Fibroblast of peridontal ligament (primary cell): ENCODE measurements around the gene CCM2L.

ENCODE experiments used
- DNase-seq: peaks from one replicate; pipeline ENCODE4 v3.0.0-alpha.2; 2010; ENCODE audit errors: extremely low read depth

Gene CCM2L

GRCh38 chr20:32010101-32010500, at the start of gene CCM2L:
CCM2L (plus strand) TSS chr20:32010438; CDS start chr20:32010455, 17 bp downstream.
- no peak for DNase-seq

- no peak for DNase-seq
Observed at GRCh38 chr20:31962761-31963160, 47.5 kb upstream of the CCM2L start.

GRCh38 chr20:31963889-31964288, 46.3 kb upstream of the CCM2L start:
- no peak for DNase-seq

- no peak for DNase-seq
Observed at GRCh38 chr20:31966991-31967655, 43.1 kb upstream of the CCM2L start.

- DNase-seq = no peak
Observed at GRCh38 chr20:31967830-31968249, 42.4 kb upstream of the CCM2L start, which contains the start of gene XKR7. XKR7 (plus strand) TSS chr20:31968151; CDS start chr20:31968176, 25 bp downstream.

- peak; percentile 47 for DNase-seq
Observed at GRCh38 chr20:31968291-31969126, 41.7 kb upstream of the CCM2L start.

GRCh38 chr20:31969991-31970390, 40.2 kb upstream of the CCM2L start:
- DNase-seq = no peak

- no peak for DNase-seq
Observed at GRCh38 chr20:31972471-31973021, 37.7 kb upstream of the CCM2L start.

DNA sequence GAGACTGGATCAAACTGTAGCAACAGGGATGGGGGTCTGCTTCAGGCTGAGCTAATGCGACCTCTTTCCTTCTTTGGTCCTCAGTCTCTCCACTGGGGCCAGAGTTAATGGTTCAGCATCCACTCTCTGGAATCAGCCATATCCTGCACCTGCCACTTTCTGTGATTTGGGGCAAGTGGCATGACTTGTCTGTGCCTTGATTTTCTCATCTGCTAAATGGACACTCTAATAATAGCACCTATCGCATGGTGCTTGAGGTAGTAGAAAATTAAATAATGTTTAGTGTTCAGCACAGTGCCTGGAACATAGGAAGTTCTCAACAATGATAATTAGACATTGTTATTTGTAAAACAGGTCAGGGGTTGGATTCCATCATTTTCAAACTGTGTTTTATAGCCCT, 35.9 kb upstream of the CCM2L start:
- DNase-seq = no peak

GRCh38 chr20:31974951-31975487, 35.2 kb upstream of the CCM2L start:
- no peak for DNase-seq

DNA sequence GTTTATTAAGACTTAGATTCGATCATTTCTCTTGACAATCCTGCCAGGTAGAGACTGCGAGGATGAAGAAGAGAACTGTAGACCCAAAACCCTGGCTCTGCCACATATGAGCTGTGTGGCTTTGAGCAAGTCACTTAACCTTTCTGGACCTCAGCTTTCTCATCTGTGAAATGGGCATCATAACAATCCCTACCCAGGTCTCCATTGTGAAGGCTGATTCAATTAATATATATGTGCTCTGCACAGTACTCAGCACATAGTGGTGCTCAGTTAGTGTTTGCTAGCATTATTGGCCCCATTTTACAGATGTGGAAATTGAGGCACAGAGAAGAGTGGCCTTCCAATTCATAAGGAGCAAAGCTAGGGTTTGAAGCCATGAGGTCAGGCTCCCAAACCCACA, 34.4 kb upstream of the CCM2L start:
- no peak for DNase-seq

DNA sequence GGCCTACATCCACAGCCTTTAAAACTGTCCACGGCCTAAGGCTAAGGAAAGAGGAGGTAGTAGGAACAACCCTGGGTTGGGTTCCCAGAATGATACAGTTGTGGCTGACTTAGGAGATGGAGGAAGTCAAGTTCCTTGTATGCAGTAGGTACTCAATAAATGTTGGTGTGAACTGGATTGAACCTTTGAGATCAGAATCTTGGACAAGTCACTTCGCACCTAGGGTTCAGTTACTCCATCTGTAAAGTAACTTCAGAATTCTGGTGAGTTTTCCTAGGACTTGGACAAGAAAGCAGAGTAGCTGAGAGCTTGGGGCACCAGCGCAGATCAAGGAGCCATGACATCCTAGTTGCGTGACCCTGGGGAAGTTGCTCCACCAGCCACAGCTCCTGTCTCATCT, 33.2 kb upstream of the CCM2L start:
- DNase-seq = no peak

- DNase-seq = no peak
Observed at GRCh38 chr20:31979713-31980426, 30.4 kb upstream of the CCM2L start.

- DNase-seq = no peak
Observed at GRCh38 chr20:31981784-31982183, 28.5 kb upstream of the CCM2L start.

GRCh38 chr20:31984981-31985471, 25.2 kb upstream of the CCM2L start:
- DNase-seq = no peak

GRCh38 chr20:31987744-31988143, 22.5 kb upstream of the CCM2L start:
- DNase-seq = no peak

DNA sequence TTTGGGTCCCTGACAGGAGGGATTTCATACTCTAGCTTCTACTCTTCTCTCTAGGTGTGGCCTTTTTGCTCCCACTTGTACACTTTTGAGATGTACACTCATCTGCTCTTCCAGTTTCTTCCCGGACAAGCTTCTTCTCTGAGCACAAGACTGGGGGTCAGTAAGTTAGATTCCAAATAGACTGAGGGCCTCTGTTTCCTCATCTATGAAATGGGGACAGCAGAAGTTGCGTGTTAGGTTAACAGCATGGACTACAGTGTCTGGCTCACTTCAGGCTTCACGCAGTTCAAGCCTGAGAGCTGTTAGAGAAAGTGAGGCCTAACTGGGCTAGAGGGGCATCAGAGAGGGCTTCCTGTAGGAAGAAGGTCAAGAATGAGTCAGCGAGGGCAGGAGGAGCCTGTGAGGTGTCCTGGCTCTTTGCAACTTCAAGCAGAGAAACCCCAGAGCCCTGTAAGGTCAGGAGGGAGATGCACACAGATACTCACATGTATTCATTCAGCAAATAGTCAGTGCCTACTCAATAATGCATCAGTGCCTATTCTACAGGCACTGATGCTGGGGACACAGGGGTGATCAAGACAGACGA, 21.7 kb upstream of the CCM2L start:
- DNase-seq = no peak

GRCh38 chr20:31989030-31989645, 21.1 kb upstream of the CCM2L start:
- no peak for DNase-seq

DNA sequence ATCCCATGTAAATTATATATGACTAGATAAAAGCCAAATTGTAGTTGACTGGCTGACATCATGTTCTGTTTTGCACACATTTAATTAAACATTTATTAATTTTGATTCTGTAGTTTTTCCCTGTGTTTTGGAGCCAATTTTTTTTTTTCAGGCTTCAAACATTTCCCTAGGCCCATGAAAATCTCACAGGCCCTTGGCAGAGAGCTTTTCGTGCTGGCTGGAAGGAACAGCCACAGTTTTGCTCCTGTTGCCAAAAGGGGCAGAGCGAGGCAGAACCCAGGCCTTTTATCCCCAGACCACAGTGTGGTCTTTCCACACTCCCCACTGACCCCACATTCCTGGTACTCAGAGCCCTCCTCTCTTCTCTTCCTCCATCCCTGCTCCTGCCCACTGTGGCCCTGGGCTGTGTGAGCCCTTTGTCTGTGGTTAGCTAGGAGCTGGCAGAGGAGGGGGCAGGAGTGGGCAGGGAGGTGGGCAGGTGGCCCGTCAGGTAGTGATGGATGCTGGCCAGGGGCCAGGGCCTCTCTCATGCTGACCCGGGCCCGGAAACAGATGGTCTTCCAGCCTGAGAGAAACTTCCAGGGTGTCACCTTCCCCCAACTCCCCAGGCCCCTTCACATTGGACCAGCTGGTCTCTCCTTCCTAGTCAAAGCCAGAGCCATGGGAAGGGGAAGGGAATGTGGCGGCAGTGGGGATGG, 19.4 kb upstream of the CCM2L start:
- DNase-seq = no peak

DNA sequence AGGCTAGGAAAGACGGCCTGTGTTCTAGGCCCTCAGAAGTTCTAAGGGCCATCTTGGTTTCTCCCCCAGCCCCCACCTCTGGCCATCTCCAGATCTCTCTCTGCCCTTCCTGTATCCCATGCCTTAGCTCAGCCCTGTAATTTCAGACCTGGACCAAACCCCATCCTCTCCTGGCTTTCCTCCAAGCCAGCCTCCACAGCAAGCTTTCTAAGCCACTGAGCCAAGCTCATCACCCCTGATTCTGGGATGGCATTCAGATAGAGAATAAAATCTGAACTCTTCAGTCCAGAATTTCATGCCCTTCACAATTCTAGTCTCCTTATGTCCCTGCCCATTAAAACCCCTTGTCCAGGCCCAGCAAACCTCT, 18.9 kb upstream of the CCM2L start:
- DNase-seq = no peak
